T-cell (primary cell): ENCODE data around the gene FOXP1. TPM values are rescaled to one million over a fixed set of nuclear protein-coding genes. Genes with fewer than 3 reads are reported as not detected.

Experiments
- ATAC-seq, 4 experiments: fragments of 200-7000 bp in 3 of 4; fragments of 150-1000 bp in 1 of 4; cut with Tn5 transposase; replicated peaks in 1 of 4; 1 replicate in 3 of 4; 2 replicates in 1 of 4; pipeline ENCODE4 v1.10.0; 2021; ENCODE audit warnings: moderate library complexity in 3 of 4, mild to moderate bottlenecking in 2 of 4, moderate number of reproducible peaks in 1 of 4
- CTCF ChIA-PET, 2 donors: fragments of 300-600 bp; sonication (Branson Sonifier 250); formaldehyde crosslinking; loops; one replicate each; lab custom pipeline; 2022; ENCODE audit warnings: antibody characterized with exemption in 2 of 2; lab: Charles Lee
- POLR2A ChIA-PET, 2 donors: fragments of 300-600 bp; sonication (Branson Sonifier 250); formaldehyde crosslinking; loops; one replicate each; lab custom pipeline; 2022; ENCODE audit warnings: antibody characterized with exemption in 2 of 2; lab: Charles Lee
- DNase-seq, 35 experiments: peaks; one replicate each; pipeline versions ENCODE4 v3.0.0 to v3.0.0-alpha.2; 2013 to 2023
- H3K27ac ChIP-seq: one replicate; pipeline ENCODE4 v1.5.1; 2013; ENCODE audit warnings: low read length
- H3K27me3 ChIP-seq, 2 experiments: replicated peaks in 1 of 2; 1 replicate in 1 of 2; 2 replicates in 1 of 2; pipeline versions ENCODE4 v1.6.1 to v1.7.0; 2013; ENCODE audit warnings: low read length in 1 of 2, mixed read lengths in 1 of 2; ENCODE audit not compliant: control insufficient read depth in 2 of 2, insufficient read depth in 2 of 2; ENCODE audit errors: extremely low read depth in 1 of 2
- H3K36me3 ChIP-seq, 2 donors: 1 replicate in 1 of 2; 2 replicates in 1 of 2; pipeline versions ENCODE4 v1.6.1 to v1.7.0; 2013; ENCODE audit warnings: low read length in 1 of 2; ENCODE audit not compliant: control insufficient read depth in 2 of 2, insufficient read depth in 1 of 2; ENCODE audit errors: extremely low read depth in 1 of 2
- H3K4me1 ChIP-seq, 2 experiments: 1 replicate in 1 of 2; 2 replicates in 1 of 2; pipeline versions ENCODE4 v1.6.1 to v1.7.0; 2013; ENCODE audit warnings: low read length in 2 of 2, mixed read lengths in 1 of 2; ENCODE audit not compliant: insufficient read depth in 2 of 2, control insufficient read depth in 1 of 2; ENCODE audit errors: extremely low read depth in 1 of 2
- H3K4me3 ChIP-seq, 2 donors: 1 replicate in 1 of 2; 2 replicates in 1 of 2; pipeline versions ENCODE4 v1.5.1 to v1.7.0; 2013; ENCODE audit warnings: mild to moderate bottlenecking in 2 of 2, low read length in 1 of 2, moderate library complexity in 1 of 2; ENCODE audit not compliant: control insufficient read depth in 1 of 2; ENCODE audit errors: extremely low read depth in 1 of 2
- H3K9me3 ChIP-seq: 2 replicates; pipeline ENCODE4 v1.7.0; 2013
- H3K27ac Mint-ChIP-seq, 2 donors: one replicate each; pipeline ENCODE4 v1.8.0; 2020 to 2021; ENCODE audit warnings: mild to moderate bottlenecking in 2 of 2, mixed read lengths in 2 of 2
- H3K27me3 Mint-ChIP-seq, 2 donors: one replicate each; pipeline ENCODE4 v1.8.0; 2021 to 2022; ENCODE audit warnings: mixed read lengths in 2 of 2
- H3K36me3 Mint-ChIP-seq: one replicate; pipeline ENCODE4 v1.8.0; 2021; ENCODE audit warnings: mixed read lengths
- H3K4me1 Mint-ChIP-seq, 3 donors: one replicate each; pipeline ENCODE4 v1.8.0; 2020 to 2022; ENCODE audit warnings: mixed read lengths in 3 of 3, mild to moderate bottlenecking in 1 of 3
- H3K4me3 Mint-ChIP-seq, 3 donors: one replicate each; pipeline ENCODE4 v1.8.0; 2020 to 2022; ENCODE audit warnings: mild to moderate bottlenecking in 3 of 3, mixed read lengths in 3 of 3, moderate library complexity in 3 of 3
- H3K9me3 Mint-ChIP-seq, 3 donors: one replicate each; pipeline ENCODE4 v1.8.0; 2020 to 2022; ENCODE audit warnings: mixed read lengths in 3 of 3
- WGBS: methylation state at CpG from one replicate; pipeline ENCODE4 v1.1.5; 2013; ENCODE audit warnings: missing lambda C conversion rate; ENCODE audit not compliant: insufficient coverage; 5-methylcytosine and 5-hydroxymethylcytosine counted together
- total RNA-seq, 35 experiments: library from RNA in 6 of 35; stranded (reverse) in 6 of 35; fragments of 120-200 nt in 1 of 35; gene quantifications; one replicate each; pipeline versions ENCODE4 v1.2.1 to v1.2.4 and lab custom pipeline; 2013 to 2026

FOXP1 gene
- total RNA-seq, 5 donors from 2014 or later (not counting 1 experiment from before 2014, with no cell fraction given) = 258 to 586 (median 290) TPM

DNA sequence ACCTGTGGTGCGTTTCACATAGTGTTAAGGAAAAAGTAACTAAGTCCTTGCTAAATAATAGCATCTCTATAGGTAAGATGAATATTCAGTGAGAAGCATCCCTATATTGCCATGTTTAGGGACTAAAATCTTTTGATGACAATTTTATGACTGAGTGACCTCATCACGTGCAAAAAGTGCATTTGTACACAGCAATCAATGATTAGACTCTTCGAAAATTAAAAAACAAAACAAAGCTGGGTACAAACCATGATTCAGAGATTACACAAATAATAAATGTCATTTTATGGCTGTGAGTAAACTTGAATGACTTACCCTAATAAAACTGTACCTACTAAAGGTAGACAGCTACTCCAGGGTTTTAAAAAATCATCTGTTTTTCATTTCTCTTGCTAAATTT lies 505.3 kb downstream of the FOXP1 start:
- Mint-ChIP-seq H3K9me3 (no peaks in the 10 kb centered on the region), H3K27ac (peak overlapping the region; percentile 80 to 86), H3K4me1 (peaks cover 90 to 95% (median 91%) of the 10 kb centered on the region in 3 donors), H3K27me3 (no peaks in the 10 kb centered on the region), H3K36me3 (peaks cover 23% of the 10 kb centered on the region), H3K4me3 (peak overlapping the region in 1 of 3 donors; percentile 66)
- H3K4me3 ChIP-seq = no peak overlapping the region
- ChIA-PET POLR2A (interaction anchor here in 1 of 2 donors (0.6 kb wide), 1 partner anchor 72 kb away, joined by 3 read pairs; no protein-coding TSS in a partner anchor), CTCF (interaction anchor here in 1 of 2 donors (1.1 to 1.6 kb wide), 2 partner anchors 9 to 74 kb away, joined by 3 to 5 read pairs; no protein-coding TSS in a partner anchor)
- ATAC-seq (no peak), DNase-seq (no peak)
- H3K27ac ChIP-seq = no peak overlapping the region
- H3K9me3 ChIP-seq = no peaks in the 10 kb centered on the region
- H3K4me1 ChIP-seq = peaks cover 51 to 58% of the 10 kb centered on the region in 2 experiments
- WGBS = no CpG with 5 or more reads among the region's 3 CpGs
- peaks cover 3 to 10% of the 10 kb centered on the region in 2 donors for H3K36me3 ChIP-seq
- no peaks in the 10 kb centered on the region for H3K27me3 ChIP-seq

GRCh38 chr3:71077070-71077469 lies 506.5 kb downstream of the FOXP1 start:
- H3K4me1 ChIP-seq = peaks cover 47 to 60% of the 10 kb centered on the region in 2 experiments
- peak overlapping the region in 1 of 3 donors; percentile 66 for H3K4me3 Mint-ChIP-seq
- DNase-seq = no peak
- peak overlapping the region; percentile 80 to 86 for H3K27ac Mint-ChIP-seq
- no peak for ATAC-seq
- POLR2A ChIA-PET = interaction anchor here in 1 of 2 donors (1.0 to 1.2 kb wide), 2 partner anchors 10 to 17 kb away, joined by 3 read pairs; no protein-coding TSS in a partner anchor
- H3K27me3 Mint-ChIP-seq = no peaks in the 10 kb centered on the region
- no CpG with 5 or more reads among the region's 3 CpGs for WGBS
- peaks cover 17% of the 10 kb centered on the region for H3K36me3 Mint-ChIP-seq
- CTCF ChIA-PET = interaction anchor here in 1 of 2 donors (0.8 kb wide), 1 partner anchor 152 kb away, joined by 5 read pairs; no protein-coding TSS in a partner anchor
- H3K9me3 Mint-ChIP-seq = no peaks in the 10 kb centered on the region
- H3K36me3 ChIP-seq = peaks cover 3 to 10% of the 10 kb centered on the region in 2 donors
- peaks cover 92 to 98% (median 93%) of the 10 kb centered on the region in 3 donors for H3K4me1 Mint-ChIP-seq
- no peak overlapping the region for H3K4me3 ChIP-seq
- H3K27ac ChIP-seq = no peak overlapping the region
- no peaks in the 10 kb centered on the region for H3K27me3 ChIP-seq
- H3K9me3 ChIP-seq = no peaks in the 10 kb centered on the region

GRCh38 chr3:71076361-71077002 lies 507.0 kb downstream of the FOXP1 start:
- H3K36me3 ChIP-seq = peaks cover 3 to 10% of the 10 kb centered on the region in 2 donors
- ATAC-seq = no peak
- peaks cover 17% of the 10 kb centered on the region for H3K36me3 Mint-ChIP-seq
- H3K4me3 Mint-ChIP-seq = peak overlapping the region in 1 of 3 donors; percentile 0
- H3K27ac Mint-ChIP-seq = peak overlapping the region; percentile 80 to 86
- H3K4me1 Mint-ChIP-seq = peaks cover 93 to 98% (median 94%) of the 10 kb centered on the region in 3 donors
- DNase-seq = no peak
- CTCF ChIA-PET = interaction anchor here in 1 of 2 donors (0.8 kb wide), 1 partner anchor 153 kb away, joined by 5 read pairs; no protein-coding TSS in a partner anchor
- H3K4me1 ChIP-seq = peaks cover 47 to 57% of the 10 kb centered on the region in 2 experiments
- no peaks in the 10 kb centered on the region for H3K9me3 Mint-ChIP-seq
- no peaks in the 10 kb centered on the region for H3K27me3 ChIP-seq
- no peak overlapping the region for H3K27ac ChIP-seq
- H3K4me3 ChIP-seq = no peak overlapping the region
- H3K27me3 Mint-ChIP-seq = no peaks in the 10 kb centered on the region
- 100% methylated on average over 4 of the region's 5 CpGs for WGBS
- POLR2A ChIA-PET = interaction anchor here in 1 of 2 donors (0.6 to 1.2 kb wide), 3 partner anchors 10 to 19 kb away, joined by 3 read pairs; no protein-coding TSS in a partner anchor
- no peaks in the 10 kb centered on the region for H3K9me3 ChIP-seq

DNA sequence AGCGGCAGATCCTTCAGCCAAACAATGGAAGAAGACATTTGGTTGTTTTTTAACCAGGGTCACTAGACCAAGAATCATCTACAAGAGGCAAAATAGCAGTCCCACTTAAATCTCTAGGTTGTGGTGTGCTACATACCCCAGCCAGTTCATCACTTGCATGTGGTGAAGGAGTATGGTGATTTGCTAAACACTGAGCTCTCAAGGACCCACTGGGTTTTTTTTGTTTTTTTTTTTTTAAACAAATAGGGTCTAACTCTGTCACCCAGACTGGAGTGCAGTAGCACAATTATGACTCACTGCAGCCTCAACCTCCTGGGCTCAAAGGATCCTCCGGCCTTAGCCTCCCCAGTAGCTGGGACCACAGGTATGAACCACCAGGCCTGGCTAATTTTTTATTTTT lies 508.0 kb downstream of the FOXP1 start:
- POLR2A ChIA-PET = interaction anchor here in 1 of 2 donors (1.0 kb wide), 1 partner anchor 16 kb away, joined by 4 read pairs; no protein-coding TSS in a partner anchor
- no peak overlapping the region for H3K27ac ChIP-seq
- H3K36me3 Mint-ChIP-seq = peaks cover 17% of the 10 kb centered on the region

GRCh38 chr3:71074423-71074822 lies 509.1 kb downstream of the FOXP1 start:
- POLR2A ChIA-PET = interaction anchor here in 1 of 2 donors (0.7 to 1.0 kb wide), 2 partner anchors 12 to 17 kb away, joined by 3 to 4 read pairs; no protein-coding TSS in a partner anchor
- DNase-seq = no peak
- Histone ChIP-seq H3K4me1 (peaks cover 54 to 55% of the 10 kb centered on the region in 2 experiments), H3K27ac (no peak overlapping the region), H3K4me3 (no peak overlapping the region), H3K27me3 (no peaks in the 10 kb centered on the region), H3K9me3 (no peaks in the 10 kb centered on the region), H3K36me3 (peaks cover 3 to 10% of the 10 kb centered on the region in 2 donors)
- Mint-ChIP-seq H3K4me1 (peaks cover 93 to 96% (median 94%) of the 10 kb centered on the region in 3 donors), H3K4me3 (no peak overlapping the region), H3K9me3 (no peaks in the 10 kb centered on the region), H3K27me3 (no peaks in the 10 kb centered on the region), H3K27ac (peak overlapping the region; percentile 86 to 87), H3K36me3 (peaks cover 17% of the 10 kb centered on the region)
- 100% methylated on average over 1 of the region's 3 CpGs for WGBS
- ATAC-seq = no peak
- CTCF ChIA-PET = interaction anchor here in 1 of 2 donors (1.5 kb wide), 1 partner anchor 10 kb away, joined by 3 read pairs; no protein-coding TSS in a partner anchor

More for the DNA sequence above, 508.0 kb downstream of the FOXP1 start:
- Mint-ChIP-seq H3K9me3 (no peaks in the 10 kb centered on the region), H3K4me3 (no peak overlapping the region), H3K27me3 (no peaks in the 10 kb centered on the region), H3K4me1 (peaks cover 93 to 96% (median 94%) of the 10 kb centered on the region in 3 donors), H3K27ac (peak overlapping the region; percentile 80 to 86)
- WGBS = no CpG with 5 or more reads among the region's 2 CpGs
- Histone ChIP-seq H3K4me1 (peaks cover 51 to 55% of the 10 kb centered on the region in 2 experiments), H3K27me3 (no peaks in the 10 kb centered on the region), H3K4me3 (no peak overlapping the region), H3K9me3 (no peaks in the 10 kb centered on the region), H3K36me3 (peaks cover 3 to 10% of the 10 kb centered on the region in 2 donors)
- ATAC-seq = no peak
- CTCF ChIA-PET = interaction anchor here (0.6 to 1.5 kb wide), 2 partner anchors 8 to 229 kb away, joined by 3 read pairs; no protein-coding TSS in a partner anchor
- no peak for DNase-seq

- H3K4me1 Mint-ChIP-seq = peaks cover 92 to 96% (median 92%) of the 10 kb centered on the region in 3 donors
- WGBS = 96% methylated on average over 4 of the region's 4 CpGs
- H3K27ac Mint-ChIP-seq = peak overlapping the region; percentile 75
- POLR2A ChIA-PET = interaction anchor here (0.6 to 0.7 kb wide), 3 partner anchors 51 to 181 kb away, joined by 3 to 4 read pairs (median 3); no protein-coding TSS in a partner anchor
- H3K36me3 Mint-ChIP-seq = peaks cover 14% of the 10 kb centered on the region
- Histone ChIP-seq H3K9me3 (no peaks in the 10 kb centered on the region), H3K27me3 (no peaks in the 10 kb centered on the region), H3K4me3 (no peak overlapping the region), H3K4me1 (peaks cover 53 to 55% of the 10 kb centered on the region in 2 experiments), H3K27ac (no peak overlapping the region), H3K36me3 (peaks cover 3 to 10% of the 10 kb centered on the region in 2 donors)
- DNase-seq = no peak
- no peak overlapping the region for H3K4me3 Mint-ChIP-seq
- no peaks in the 10 kb centered on the region for H3K27me3 Mint-ChIP-seq
- CTCF ChIA-PET = no interaction called here
- no peaks in the 10 kb centered on the region for H3K9me3 Mint-ChIP-seq
- ATAC-seq = no peak
These were observed 510.5 kb downstream of the FOXP1 start for GRCh38 chr3:71072986-71073385.
